SK-N-SH treated with all-trans-retinoic acid at 6 μM for 48 hours (cell line): Measurements from ENCODE around the gene CDC42BPG.
"Not testable (repeated sequence)": the region's sequence is repeated elsewhere in the genome, so short reads cannot be mapped to it uniquely, and the experiment has no call there.

ENCODE experiments used
- ATAC-seq: fragments of 200-7000 bp; cut with Tn5 transposase; 3 replicates; pipeline ENCODE4 v1.9.1; 2020; ENCODE audit warnings: mild to moderate bottlenecking, moderate library complexity
- ARNTL ChIP-seq: fragments of 450-650 bp; formaldehyde crosslinking; IDR thresholded peaks from 2 replicates; pipeline ENCODE4 v1.5.0; 2020; ENCODE audit warnings: low read depth, mild to moderate bottlenecking, moderate library complexity, borderline replicate concordance
- BACH2 ChIP-seq: fragments of 250-450 bp; sonication (Bioruptor Pico); IDR thresholded peaks from 2 replicates; pipeline ENCODE4 v1.9.0; 2021; ENCODE audit warnings: mild to moderate bottlenecking, borderline replicate concordance
- CSDC2 ChIP-seq: fragments of 250-450 bp; sonication (Bioruptor Pico); IDR thresholded peaks from 2 replicates; pipeline ENCODE4 v1.5.0; 2020; ENCODE audit warnings: mild to moderate bottlenecking, moderate library complexity
- CSRNP3 ChIP-seq: fragments of 250-450 bp; sonication (Bioruptor Pico); IDR thresholded peaks from 2 replicates; pipeline ENCODE4 v1.5.1; 2021; ENCODE audit warnings: mild to moderate bottlenecking, moderate library complexity
- ESRRG ChIP-seq: fragments of 250-450 bp; sonication (Bioruptor Pico); IDR thresholded peaks from 2 replicates; pipeline ENCODE4 v1.6.1; 2021; ENCODE audit warnings: mild to moderate bottlenecking
- GLIS3 ChIP-seq: fragments of 250-450 bp; sonication (Bioruptor Pico); IDR thresholded peaks from 2 replicates; pipeline ENCODE4 v1.5.0; 2020; ENCODE audit warnings: mild to moderate bottlenecking, moderate library complexity
- ISL1 ChIP-seq: fragments of 250-450 bp; sonication (Bioruptor Pico); IDR thresholded peaks from 2 replicates; pipeline ENCODE4 v2.1.2; 2022; ENCODE audit warnings: mild to moderate bottlenecking, moderate library complexity
- OSR1 ChIP-seq: fragments of 250-450 bp; sonication (Bioruptor Pico); IDR thresholded peaks from 2 replicates; pipeline ENCODE4 v1.8.0; 2022; ENCODE audit warnings: moderate library complexity, mild to moderate bottlenecking, inconsistent platforms
- POU6F1 ChIP-seq: fragments of 250-450 bp; sonication (Bioruptor Pico); IDR thresholded peaks from 2 replicates; pipeline ENCODE4 v1.8.0; 2021; ENCODE audit warnings: low read depth, mild to moderate bottlenecking, moderate library complexity, borderline replicate concordance
- PPARA ChIP-seq: fragments of 250-450 bp; sonication (Bioruptor Pico); IDR thresholded peaks from 2 replicates; pipeline ENCODE4 v1.5.0; 2020; ENCODE audit warnings: mild to moderate bottlenecking, borderline replicate concordance
- RARB ChIP-seq: fragments of 250-450 bp; sonication (Bioruptor Pico); IDR thresholded peaks from 2 replicates; pipeline ENCODE4 v1.8.0; 2021; ENCODE audit warnings: mild to moderate bottlenecking, moderate library complexity
- SNAI2 ChIP-seq: fragments of 250-450 bp; sonication (Bioruptor Pico); IDR thresholded peaks from 2 replicates; pipeline ENCODE4 v1.5.0; 2020; ENCODE audit warnings: mild to moderate bottlenecking, moderate library complexity
- TCF4 ChIP-seq: fragments of 250-450 bp; sonication (Bioruptor Pico); IDR thresholded peaks from 2 replicates; pipeline ENCODE4 v1.8.0; 2021; ENCODE audit warnings: mild to moderate bottlenecking, moderate library complexity, borderline replicate concordance
- TOX ChIP-seq: fragments of 250-450 bp; sonication (Bioruptor Pico); IDR thresholded peaks from 2 replicates; pipeline ENCODE4 v1.8.0; 2021; ENCODE audit warnings: mild to moderate bottlenecking, moderate library complexity, borderline replicate concordance
- ZC3H10 ChIP-seq: fragments of 250-450 bp; sonication (Bioruptor Pico); IDR thresholded peaks from 2 replicates; pipeline ENCODE4 v1.5.1; 2021; ENCODE audit warnings: mild to moderate bottlenecking, moderate library complexity
- ZFP3 ChIP-seq: fragments of 250-450 bp; sonication (Bioruptor Pico); IDR thresholded peaks from 2 replicates; pipeline ENCODE4 v1.5.0; 2020; ENCODE audit warnings: mild to moderate bottlenecking, moderate library complexity
- ZFP30 ChIP-seq: fragments of 450-650 bp; formaldehyde crosslinking; IDR thresholded peaks from 2 replicates; pipeline ENCODE4 v1.5.0; 2022; ENCODE audit warnings: mild to moderate bottlenecking, moderate library complexity
- ZNF565 ChIP-seq: fragments of 450-650 bp; formaldehyde crosslinking; conservative IDR thresholded peaks from 2 replicates; pipeline ENCODE4 v1.5.0; 2020; ENCODE audit warnings: low read depth, mild to moderate bottlenecking, moderate library complexity
- ZNF70 ChIP-seq: fragments of 450-650 bp; formaldehyde crosslinking; IDR thresholded peaks from 2 replicates; pipeline ENCODE4 v1.5.0; 2020; ENCODE audit warnings: mild to moderate bottlenecking, moderate library complexity
- ZNF8 ChIP-seq: fragments of 450-650 bp; formaldehyde crosslinking; IDR thresholded peaks from 2 replicates; pipeline ENCODE4 v1.5.0; 2020; ENCODE audit warnings: mild to moderate bottlenecking, moderate library complexity
- TF ChIP-seq, protein P1 (sequence below): fragments of 250-450 bp; sonication (Bioruptor Pico); IDR thresholded peaks from 2 replicates; pipeline ENCODE4 v1.5.1; 2020; ENCODE audit warnings: low read depth, mild to moderate bottlenecking, moderate library complexity
- TF ChIP-seq, protein P2 (sequence below): fragments of 250-450 bp; sonication (Bioruptor Pico); IDR thresholded peaks from 2 replicates; pipeline ENCODE4 v1.5.0; 2020; ENCODE audit warnings: mild to moderate bottlenecking, moderate library complexity
- TF ChIP-seq, protein P3 (sequence below): fragments of 250-450 bp; sonication (Bioruptor Pico); IDR thresholded peaks from 2 replicates; pipeline ENCODE4 v1.8.0; 2020; ENCODE audit warnings: mild to moderate bottlenecking, moderate library complexity, borderline replicate concordance

CDC42BPG gene

DNA sequence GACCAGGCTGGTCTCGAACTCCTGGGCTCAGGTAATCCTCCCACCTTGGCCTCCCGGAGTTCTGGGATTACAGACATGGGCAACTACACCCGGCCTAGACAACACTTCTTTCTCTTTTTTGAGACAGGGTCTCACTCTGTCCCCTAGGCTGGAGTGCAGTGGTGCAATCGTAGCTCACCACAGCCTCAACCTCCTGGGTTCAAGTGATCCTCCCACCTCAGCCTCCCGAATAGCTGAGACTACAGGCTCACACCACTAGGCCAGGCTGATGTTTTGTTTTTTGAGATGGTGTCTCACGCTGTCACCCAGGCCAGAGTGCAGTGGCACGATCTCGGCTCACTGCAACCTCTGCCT is 1.3 kb upstream of the CDC42BPG start:
- ATAC-seq = not testable (repeated sequence)

GRCh38 chr11:64845129-64845775 is 799 bp upstream of the CDC42BPG start:
- TF ChIP-seq RARB (no peak), BACH2 (CRISPR knock-in tag) (no peak), ESRRG (CRISPR knock-in tag) (no peak), ARNTL (CRISPR knock-in tag) (no peak), ISL1 (no peak), ZNF565 (CRISPR knock-in tag) (no peak), GLIS3 (CRISPR knock-in tag) (no peak), TCF4 (CRISPR knock-in tag) (no peak), ZNF8 (CRISPR knock-in tag) (no peak), CSRNP3 (CRISPR knock-in tag) (no peak), ZFP3 (CRISPR knock-in tag) (no peak), CSDC2 (CRISPR knock-in tag) (no peak), ZNF70 (CRISPR knock-in tag) (no peak), OSR1 (CRISPR knock-in tag) (no peak)
- TF ChIP-seq, protein P1, sequence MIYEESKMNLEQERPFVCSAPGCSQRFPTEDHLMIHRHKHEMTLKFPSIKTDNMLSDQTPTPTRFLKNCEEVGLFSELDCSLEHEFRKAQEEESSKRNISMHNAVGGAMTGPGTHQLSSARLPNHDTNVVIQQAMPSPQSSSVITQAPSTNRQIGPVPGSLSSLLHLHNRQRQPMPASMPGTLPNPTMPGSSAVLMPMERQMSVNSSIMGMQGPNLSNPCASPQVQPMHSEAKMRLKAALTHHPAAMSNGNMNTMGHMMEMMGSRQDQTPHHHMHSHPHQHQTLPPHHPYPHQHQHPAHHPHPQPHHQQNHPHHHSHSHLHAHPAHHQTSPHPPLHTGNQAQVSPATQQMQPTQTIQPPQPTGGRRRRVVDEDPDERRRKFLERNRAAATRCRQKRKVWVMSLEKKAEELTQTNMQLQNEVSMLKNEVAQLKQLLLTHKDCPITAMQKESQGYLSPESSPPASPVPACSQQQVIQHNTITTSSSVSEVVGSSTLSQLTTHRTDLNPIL = no peak
- TF ChIP-seq, protein P2, sequence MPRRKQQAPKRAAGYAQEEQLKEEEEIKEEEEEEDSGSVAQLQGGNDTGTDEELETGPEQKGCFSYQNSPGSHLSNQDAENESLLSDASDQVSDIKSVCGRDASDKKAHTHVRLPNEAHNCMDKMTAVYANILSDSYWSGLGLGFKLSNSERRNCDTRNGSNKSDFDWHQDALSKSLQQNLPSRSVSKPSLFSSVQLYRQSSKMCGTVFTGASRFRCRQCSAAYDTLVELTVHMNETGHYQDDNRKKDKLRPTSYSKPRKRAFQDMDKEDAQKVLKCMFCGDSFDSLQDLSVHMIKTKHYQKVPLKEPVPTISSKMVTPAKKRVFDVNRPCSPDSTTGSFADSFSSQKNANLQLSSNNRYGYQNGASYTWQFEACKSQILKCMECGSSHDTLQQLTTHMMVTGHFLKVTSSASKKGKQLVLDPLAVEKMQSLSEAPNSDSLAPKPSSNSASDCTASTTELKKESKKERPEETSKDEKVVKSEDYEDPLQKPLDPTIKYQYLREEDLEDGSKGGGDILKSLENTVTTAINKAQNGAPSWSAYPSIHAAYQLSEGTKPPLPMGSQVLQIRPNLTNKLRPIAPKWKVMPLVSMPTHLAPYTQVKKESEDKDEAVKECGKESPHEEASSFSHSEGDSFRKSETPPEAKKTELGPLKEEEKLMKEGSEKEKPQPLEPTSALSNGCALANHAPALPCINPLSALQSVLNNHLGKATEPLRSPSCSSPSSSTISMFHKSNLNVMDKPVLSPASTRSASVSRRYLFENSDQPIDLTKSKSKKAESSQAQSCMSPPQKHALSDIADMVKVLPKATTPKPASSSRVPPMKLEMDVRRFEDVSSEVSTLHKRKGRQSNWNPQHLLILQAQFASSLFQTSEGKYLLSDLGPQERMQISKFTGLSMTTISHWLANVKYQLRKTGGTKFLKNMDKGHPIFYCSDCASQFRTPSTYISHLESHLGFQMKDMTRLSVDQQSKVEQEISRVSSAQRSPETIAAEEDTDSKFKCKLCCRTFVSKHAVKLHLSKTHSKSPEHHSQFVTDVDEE (CRISPR knock-in tag) = no peak
- TF ChIP-seq, protein P3, sequence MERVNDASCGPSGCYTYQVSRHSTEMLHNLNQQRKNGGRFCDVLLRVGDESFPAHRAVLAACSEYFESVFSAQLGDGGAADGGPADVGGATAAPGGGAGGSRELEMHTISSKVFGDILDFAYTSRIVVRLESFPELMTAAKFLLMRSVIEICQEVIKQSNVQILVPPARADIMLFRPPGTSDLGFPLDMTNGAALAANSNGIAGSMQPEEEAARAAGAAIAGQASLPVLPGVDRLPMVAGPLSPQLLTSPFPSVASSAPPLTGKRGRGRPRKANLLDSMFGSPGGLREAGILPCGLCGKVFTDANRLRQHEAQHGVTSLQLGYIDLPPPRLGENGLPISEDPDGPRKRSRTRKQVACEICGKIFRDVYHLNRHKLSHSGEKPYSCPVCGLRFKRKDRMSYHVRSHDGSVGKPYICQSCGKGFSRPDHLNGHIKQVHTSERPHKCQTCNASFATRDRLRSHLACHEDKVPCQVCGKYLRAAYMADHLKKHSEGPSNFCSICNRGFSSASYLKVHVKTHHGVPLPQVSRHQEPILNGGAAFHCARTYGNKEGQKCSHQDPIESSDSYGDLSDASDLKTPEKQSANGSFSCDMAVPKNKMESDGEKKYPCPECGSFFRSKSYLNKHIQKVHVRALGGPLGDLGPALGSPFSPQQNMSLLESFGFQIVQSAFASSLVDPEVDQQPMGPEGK = no peak
- TF ChIP-seq, all 23 proteins: peak for 0
- no peak for ATAC-seq

DNA sequence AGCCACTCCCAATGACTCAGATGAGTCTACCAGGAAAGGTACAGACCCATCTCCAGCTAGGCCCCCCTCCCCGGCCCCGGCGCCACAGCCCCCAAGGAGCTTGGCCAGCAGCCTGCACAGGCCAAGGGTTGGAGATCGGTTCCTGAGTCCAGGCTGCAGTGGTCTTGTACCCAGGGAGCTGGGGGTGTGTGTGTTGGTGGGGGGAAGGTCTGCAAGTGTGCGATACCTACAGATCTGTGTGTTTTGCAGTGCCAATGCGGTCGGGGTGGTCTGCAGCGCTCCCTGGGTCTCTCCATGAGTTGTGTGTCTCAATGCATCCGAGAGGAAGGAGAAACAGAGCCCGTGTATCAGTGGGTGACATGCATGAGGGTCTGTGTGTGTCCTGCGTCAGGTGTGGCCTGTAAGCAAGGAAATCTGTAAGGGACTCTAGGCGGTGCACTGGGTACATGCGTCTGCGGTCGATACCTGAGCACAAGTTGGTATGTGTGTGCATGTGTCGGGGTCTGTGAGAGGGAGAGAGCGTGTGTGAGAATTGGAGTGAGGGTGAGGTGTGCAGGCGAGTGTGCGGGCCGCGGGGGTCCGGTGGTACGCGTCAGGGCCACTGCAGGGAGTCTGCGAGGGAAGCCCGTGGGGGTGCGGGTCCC is 645 bp downstream of the CDC42BPG start:
- TF ChIP-seq BACH2 (CRISPR knock-in tag) = no peak
- no peak for TF ChIP-seq ISL1
- TF ChIP-seq CSDC2 (CRISPR knock-in tag) = no peak
- no peak for TF ChIP-seq SNAI2 (CRISPR knock-in tag)
- no peak for TF ChIP-seq POU6F1 (CRISPR knock-in tag)
- no peak for TF ChIP-seq ZFP3 (CRISPR knock-in tag)
- TF ChIP-seq ZNF70 (CRISPR knock-in tag) = no peak
- no peak for TF ChIP-seq ARNTL (CRISPR knock-in tag)
- TF ChIP-seq, protein P2 (CRISPR knock-in tag) = no peak
- no peak for TF ChIP-seq ESRRG (CRISPR knock-in tag)
- no peak for TF ChIP-seq TOX (CRISPR knock-in tag)
- TF ChIP-seq ZNF8 (CRISPR knock-in tag) = no peak
- TF ChIP-seq GLIS3 (CRISPR knock-in tag) = no peak
- TF ChIP-seq ZNF565 (CRISPR knock-in tag) = no peak
- TF ChIP-seq ZFP30 (CRISPR knock-in tag) = no peak
- TF ChIP-seq, protein P3 = no peak
- TF ChIP-seq ZC3H10 (CRISPR knock-in tag) = no peak
- TF ChIP-seq PPARA (CRISPR knock-in tag) = no peak

More for the DNA sequence above, 645 bp downstream of the CDC42BPG start:
- ATAC-seq = no peak
